GM21423 (cell line): ENCODE measurements around the gene SALL3.

Experiments used
- ATAC-seq: cut with Tn5 transposase; IDR thresholded peaks from one replicate; pipeline ENCODE4 v1.9.1; 2021; ENCODE audit warnings: mild to moderate bottlenecking, moderate library complexity; ENCODE audit not compliant: unreplicated experiment

Gene SALL3

DNA sequence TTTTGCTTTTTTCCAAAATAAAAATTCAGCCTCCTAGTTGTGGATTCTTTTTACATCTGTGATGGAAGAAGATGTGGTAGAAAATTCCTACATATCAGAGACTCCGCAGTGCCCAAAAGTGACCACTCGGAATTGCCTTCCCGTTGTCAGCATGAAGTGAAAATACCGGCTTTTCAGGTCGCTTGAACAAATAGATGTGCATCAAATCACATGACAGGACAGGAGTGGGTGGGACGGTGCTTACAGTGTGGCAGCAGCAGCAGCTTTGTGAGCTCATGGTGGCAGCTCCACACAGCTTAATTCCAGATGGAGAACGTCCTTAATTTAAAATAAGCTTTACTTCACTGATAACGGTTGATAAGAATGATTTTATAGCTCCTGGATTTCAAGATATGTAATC lies 20.3 kb downstream of the SALL3 start:
- no peak for ATAC-seq

DNA sequence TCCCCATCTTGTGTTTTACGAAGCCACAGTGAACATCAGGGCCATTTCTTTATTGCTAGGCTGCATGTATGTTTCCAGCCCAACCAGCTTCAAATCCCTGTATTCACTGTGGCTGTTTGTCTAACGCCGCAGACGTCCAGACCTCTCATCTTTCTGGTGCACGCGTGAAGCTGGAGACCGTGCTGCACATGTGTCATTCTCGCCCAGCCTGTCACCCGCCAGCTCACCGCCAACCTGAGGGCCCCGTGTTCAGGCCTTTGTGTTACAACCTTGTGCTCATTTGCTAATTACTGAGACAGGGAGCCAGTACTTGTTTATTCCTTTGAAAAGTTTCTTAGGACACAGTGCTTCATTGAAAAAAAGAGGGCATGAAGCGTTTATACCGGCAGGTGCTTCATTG lies 21.4 kb downstream of the SALL3 start:
- ATAC-seq, result no peak

DNA sequence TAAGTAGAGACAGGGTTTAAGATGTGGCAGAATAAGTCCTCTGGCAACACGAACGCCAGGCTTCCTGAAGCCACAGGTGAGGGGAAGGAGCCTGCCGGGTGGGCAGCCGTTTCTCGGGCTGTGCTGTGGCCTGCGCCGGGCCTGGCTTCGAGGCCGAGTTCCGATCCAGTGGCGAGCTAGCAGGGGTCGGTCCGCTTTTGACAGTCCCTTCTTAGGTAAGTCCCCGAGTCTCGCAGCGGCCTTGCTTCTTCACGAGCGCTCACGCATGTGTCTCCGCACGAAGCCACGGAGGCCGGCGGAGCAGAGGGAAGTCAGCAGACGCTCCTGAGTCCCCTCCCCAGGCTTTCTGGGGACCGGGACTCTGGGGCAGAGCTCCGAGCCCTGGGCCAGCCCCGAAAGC lies 26.0 kb downstream of the SALL3 start:
- ATAC-seq, result no peak

DNA sequence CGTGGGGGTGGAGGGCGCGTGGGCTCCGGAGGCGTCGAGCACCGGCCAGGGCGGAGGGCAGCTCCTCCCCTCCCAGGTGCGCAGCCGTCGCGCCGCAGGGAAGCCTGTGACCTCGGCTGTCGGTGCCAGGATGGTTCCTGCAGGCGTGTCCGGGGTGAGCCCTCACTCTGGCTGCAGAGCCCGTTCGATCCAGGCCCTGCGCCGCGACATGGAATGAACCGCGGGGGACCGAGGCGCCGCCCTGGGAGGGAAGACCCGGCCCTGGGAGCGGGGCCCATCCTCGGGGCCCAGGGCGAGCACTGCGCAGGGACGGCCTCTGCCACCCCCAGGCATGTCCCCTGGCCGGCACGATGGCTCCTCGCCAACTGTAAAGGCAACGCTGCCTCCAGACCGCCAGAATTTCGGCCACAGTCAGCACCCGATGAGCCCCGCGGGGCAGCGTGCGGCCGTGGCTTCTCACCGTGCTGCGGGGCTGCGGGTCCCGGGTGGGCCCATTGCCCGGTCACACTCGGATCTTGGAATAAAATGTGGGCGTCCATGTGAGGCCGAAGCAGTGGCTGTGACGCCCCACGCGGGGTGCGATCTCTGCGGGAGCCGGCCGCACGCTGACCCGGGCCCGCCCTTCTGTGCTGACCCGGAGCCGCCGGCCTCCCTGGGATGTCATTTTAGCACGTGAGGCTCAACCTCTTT lies 26.6 kb downstream of the SALL3 start:
- ATAC-seq, result no peak

DNA sequence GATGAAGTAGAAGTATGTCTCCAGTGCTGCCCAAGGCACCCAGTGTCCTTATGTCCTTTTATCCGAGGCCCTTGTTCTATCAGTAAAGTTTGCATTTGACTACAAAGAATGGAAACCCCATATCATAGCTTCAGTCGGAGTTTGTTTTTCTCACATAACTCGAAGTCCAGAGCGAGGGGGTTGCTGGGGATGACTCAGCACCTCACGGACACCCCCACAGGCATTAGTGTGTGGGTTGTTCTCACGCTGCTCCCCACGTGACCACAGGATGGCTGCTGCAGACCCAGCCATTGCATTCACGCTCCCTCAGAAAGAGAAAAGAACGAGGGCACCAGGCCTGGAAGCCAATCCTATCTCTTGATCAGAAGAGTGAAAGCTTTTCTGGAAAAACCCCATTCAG lies 27.8 kb downstream of the SALL3 start:
- no peak for ATAC-seq

DNA sequence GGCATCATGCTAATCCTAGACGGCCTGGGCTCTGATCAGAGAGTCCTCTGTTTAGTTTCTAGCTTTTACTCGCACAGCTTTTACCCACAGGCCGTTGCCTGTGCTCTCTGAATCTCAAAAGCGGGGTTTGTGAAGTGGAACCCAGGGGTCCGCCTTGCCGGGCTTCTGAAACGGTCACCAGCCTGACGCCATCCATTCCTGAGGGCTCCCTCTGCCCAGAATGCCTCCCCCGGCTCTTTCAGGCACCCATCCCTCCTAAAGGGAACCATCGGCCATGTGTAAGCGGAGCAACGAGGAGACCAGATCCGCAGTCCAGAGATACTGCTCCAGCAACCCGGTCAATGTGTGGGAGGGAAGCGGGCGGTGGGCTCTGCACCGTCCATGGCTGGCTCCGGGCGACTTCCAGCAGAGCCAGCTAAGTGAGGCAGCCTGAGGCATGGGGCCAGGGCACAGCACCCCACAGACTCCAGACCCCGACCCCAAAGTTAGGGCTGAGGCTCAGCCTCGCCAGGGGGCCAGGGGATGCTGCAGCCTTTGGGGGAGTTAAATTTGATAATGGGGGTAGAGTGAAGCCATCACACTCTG lies 28.8 kb downstream of the SALL3 start:
- ATAC-seq, result no peak

DNA sequence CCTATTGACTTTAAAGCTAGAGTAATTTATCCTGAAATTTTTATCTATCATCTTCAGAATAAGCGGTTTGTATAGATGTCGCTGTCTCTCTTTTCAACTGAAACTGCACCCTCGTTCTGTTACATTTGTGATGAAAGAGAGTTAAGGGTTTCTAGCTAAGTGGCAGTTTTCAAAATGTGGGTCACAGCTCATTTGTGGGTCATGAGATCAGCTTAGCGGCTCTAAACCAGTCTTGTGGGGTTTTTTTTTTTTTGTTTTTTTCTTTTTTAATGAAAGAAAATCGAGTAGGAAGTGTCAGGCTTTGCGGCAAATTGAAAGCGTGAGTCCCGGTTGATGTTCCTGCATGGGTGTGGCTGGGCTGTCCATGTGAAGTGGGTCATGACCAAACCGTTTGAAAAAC lies 31.2 kb downstream of the SALL3 start:
- ATAC-seq, result no peak

DNA sequence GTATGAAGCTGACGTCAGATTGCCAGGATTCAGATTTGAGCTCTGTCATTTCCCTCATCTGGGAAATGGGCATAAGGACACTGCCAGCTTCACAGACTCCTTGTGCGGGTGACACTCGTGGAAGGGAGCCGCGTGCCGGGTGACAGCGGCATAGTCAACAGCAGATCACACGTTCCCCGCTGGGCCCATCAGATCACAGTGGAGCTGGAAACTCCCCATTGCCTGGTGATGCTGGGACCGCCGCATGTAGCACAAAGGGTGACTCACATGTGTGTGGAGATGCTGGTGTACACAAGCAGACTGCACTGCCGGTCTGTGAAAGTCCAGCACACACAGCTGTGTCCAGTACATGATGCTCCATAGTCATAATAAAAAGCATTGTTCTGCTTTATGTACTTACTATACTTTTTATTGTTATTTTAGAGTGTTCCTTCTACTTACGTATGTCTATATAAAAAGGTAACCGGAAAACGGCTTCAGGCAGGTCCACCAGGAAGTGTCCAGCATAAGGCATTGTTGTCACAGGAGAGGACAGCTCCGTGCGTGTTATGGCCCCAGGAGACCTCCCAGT lies 31.8 kb downstream of the SALL3 start:
- no peak for ATAC-seq

DNA sequence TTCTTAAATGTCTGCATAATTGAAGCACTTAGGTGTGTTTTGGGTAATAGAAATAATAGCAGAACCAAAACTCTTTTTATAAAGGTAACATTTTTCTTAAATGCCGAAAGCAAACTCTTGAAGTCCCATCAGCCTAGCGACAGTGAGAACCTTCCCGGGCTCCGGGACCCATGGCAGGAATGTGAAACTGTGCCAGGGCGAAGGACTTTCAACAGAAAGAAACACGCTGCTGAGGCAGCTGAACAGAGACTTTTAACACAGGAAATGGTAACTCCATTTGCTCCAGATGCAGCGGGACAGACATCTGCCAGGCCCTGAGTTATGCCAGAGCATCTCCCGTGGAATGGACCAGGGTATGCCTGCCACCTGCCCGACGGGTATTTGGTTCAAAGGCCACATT lies 34.3 kb downstream of the SALL3 start:
- ATAC-seq, result no peak

DNA sequence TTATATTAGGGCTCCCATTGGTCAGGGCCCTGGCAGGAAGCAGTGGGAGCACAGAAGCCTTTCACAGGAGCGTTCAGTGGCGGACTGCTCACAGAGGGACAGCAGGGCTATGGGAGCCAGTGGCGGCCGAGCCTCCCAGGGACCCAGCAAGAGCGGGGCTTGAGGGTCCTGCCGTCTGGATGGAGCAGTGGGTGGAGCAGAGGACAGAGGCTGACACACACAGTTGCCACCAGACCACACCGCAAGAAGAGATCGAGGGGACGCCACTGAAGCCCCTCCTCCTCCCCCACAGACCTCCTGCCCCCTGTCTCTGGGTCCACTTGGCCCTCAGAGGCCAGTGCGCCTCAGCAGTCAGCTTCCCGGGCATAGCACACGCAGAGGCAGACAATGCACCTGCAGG lies 39.3 kb downstream of the SALL3 start:
- no peak for ATAC-seq

DNA sequence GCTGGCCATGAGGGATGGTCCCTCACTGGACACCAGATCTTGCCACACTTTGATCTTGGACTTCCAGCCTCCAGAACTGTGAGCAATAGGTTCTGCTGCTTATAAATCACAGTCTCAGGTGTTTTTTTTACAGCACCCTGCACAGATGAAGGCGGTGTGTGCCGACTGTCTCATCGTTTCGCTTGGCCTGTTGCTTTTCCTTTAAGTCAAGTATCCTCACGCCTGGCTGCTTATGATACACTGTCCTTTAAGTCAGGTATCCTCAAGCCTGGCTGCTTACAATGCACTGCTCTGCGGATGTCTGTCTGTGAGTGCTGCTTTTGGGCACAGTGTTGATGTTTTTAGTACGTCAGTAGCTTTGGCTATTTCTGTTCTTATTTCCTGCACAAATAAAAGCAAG lies 40.3 kb downstream of the SALL3 start:
- no peak for ATAC-seq

DNA sequence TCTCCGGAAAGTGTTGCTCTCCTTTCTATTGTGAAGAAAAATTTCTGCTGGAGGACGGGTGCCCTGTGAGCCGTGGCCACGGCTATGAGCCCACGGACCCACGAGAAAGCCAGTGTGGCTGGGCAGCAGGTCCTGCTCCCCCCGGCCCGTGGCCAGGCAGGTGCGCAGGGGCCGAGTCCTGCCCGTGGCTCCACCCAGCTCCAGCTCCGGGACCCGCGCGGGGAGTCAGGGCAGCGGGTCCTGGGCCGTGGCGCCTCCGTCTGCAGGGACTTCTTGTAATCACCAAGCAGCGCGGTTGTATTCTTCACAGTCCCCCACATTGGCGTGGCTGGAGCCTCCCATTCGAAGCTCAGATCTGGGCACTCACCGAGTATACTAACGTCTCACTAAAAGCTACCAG lies 43.0 kb downstream of the SALL3 start:
- no peak for ATAC-seq

DNA sequence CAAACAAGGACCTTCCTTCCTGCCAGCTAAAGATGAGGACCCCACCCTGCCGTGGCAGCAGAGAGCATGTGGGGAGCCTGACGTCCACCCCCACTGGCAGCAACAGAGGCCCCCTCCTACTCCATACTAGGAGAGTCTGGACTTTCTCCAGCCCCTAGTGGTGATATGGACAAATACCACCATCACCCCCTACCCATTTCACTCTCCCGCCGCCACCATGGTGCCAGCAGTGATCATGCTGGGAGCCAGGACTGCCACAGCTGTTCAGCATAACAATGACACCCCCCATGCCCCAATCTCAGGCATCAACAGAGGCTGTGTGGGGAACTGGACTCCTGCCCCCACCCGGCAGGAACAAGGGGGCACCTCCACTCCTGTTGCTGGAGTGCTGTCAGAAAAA lies 46.9 kb downstream of the SALL3 start:
- no peak for ATAC-seq

DNA sequence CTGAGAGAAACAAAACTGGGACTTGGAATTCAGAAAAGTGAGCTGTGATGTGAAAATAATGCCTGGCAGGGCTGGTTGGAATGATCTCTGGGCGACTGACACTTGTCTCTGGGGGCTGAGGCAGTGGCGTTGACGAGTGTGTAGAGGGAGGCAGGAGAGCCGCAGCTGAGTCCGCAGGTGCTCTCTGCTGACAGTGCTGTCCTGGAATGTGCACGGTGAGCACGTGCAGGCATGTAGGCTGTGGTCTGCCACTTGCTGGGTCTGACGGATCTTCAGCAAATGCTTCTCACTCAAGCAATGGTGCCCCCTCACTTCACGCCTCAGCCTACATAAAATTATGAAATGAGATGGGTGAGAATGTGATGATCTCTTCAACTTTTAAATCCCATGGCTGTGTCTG lies 51.1 kb downstream of the SALL3 start:
- no peak for ATAC-seq

DNA sequence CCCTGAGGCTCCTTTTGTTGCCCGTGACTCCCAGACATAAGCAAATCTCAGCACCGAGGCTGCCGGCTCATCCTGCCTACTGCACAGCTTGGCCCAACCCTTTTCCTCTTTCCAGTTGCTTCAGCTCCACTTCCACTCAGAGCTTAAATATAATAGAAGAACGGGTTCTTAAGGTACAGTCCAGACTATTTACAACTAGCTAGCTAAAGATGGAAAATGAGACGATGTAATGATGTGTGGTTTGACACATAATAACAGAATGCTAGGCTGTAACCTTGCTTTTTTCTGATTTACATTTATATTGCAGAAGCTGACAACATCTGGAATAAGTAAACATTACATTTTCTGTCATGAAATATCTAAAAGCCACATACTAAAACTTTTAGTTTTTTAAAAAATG lies 62.7 kb downstream of the SALL3 start:
- ATAC-seq, result no peak

DNA sequence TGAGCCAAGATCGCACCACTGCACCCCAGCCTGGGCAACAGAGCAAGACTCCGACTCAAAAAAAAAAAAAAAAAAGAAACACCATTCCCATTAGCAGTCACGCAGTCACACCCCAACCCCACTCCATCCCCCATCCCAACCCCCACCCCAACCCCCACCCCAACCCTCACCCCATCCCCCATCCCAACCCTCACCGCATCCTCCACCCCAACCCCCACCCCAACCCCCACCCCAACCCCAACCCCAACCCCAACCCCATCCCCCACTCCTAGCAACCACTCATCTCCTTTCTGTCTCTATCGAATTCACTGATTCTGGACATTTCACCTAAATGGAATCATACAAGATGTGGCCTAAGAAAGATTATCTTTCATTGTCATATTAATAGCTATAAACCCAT lies 63.7 kb downstream of the SALL3 start:
- no peak for ATAC-seq

DNA sequence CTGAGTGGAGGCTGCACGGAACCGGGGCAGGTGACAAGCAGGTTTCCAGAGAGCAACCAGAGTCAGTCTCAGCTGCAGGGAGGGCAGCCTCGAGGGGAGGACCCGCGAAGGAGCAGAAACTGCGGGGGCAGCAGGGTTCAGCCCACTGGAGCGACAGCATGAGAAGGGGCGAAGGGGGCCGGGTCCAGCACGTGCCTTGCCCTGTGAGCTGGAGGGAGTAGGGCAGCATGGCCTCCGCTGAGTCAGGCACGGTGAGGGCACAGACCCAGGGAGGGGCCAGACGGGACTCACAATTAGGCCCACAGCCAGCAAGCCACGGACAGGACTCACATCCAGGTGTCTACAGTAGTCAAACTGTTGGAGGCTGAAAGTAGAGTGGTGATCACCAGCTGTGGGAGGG lies 66.9 kb downstream of the SALL3 start:
- ATAC-seq, result no peak

DNA sequence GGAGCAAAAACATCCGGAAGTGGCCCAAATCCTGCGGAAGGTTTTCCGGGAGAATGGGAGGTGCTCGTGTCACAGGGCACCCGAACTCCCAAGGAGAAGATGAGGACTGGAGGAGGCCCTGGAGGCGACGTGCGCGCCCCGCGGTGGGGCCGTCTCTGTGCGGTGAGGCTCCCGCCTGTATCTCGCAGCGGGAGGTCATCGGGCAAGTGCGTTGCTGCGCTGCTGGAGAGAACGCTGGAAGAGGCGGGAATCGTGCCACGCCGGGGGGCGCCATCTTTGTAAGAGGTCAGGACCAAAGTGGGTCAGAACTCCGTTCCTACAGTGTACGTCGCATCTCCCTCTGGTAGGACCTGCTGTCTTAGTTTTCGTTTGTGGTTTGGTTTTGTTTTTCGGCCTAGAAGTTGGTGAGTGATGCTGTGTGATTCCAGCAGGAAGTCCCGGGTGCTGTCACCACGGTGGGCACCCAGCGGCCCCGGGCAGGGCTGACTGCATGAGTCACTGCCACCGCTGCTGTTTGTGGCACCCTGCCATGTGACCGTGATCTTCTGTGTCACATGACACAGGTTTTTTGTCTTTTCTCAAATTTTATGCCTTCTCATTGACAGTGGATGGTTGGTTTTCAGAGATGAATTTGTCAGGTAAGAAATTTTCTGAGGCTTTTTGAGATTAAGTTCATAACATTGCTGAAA lies 68.1 kb downstream of the SALL3 start:
- ATAC-seq, result no peak

DNA sequence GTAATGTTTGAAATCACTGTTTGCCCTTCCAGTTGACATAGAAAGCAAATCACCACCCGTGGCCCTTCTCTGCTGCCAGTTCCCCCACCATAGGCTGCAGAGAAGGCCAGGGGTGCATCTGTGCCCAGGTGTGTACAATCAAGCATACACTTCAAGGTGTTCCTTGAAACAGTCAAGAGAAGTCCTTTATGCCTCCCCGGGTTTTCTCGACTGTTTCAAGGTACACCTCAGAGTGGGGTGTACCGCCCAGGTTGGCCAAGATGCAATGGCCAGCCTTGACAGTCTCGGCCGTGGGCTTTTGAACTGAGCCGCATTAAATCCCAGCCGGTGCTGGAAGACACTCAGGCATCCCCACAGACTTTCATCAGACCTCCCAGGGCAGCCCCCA lies 68.6 kb downstream of the SALL3 start:
- no peak for ATAC-seq

DNA sequence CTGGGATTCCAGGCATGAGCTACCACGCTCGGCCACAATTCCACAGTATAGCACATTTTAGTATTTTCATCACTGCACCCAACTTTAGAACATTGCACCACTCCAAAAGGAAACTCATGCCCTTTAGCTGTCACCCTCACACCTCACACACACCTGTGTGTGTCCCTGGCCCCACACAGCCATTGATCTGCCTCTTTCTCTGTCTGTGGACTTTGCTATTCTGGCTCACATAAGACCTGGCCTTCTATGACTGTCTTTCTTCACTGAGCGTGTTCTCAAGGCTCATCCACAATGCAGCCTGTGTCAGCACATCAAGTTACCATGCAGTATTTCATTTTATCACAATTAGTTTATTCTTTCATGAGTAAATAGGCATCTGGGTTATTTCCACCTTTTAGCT lies 69.9 kb downstream of the SALL3 start:
- ATAC-seq, result no peak
